HG03196 (cell line): Measurements from ENCODE around the gene ADA.
A peak's percentile ranks its signal among the peaks of the same experiment; 100 is the strongest.

ENCODE experiments used
- ATAC-seq: cut with Tn5 transposase; IDR thresholded peaks from one replicate; pipeline ENCODE4 v1.9.1; 2021; ENCODE audit not compliant: unreplicated experiment

Gene ADA

DNA sequence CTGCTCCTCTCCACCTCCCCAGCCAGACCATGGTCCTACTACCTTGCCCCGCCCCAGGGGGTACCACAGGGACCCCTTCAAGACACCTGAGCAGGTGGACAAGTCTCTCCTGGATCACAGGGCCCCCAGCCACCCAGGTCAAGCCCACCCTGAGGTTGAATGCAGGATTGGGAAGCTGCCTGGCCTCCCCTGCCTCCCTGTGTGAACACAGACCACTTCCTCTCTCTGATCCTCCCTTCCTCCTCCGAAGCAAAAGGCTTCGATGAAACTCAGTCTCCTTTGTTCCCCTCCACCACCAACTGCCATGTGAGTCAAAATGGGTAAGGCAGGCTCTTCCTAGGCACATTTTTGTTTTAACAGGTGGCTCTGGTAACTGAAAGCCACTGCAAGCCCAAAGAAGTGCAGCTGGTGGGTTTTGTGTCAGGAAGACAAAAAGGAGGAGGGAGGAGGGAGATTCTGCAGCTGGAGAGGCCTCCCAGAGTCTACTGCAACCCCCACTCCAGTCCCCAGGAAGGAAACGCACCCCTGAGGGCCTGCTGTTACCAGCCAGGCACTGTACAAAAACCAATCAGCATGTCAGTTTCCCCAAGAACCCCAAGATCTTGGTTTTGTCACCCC, 5.4 kb downstream of the ADA start:
- peak; percentile 27 for ATAC-seq

DNA sequence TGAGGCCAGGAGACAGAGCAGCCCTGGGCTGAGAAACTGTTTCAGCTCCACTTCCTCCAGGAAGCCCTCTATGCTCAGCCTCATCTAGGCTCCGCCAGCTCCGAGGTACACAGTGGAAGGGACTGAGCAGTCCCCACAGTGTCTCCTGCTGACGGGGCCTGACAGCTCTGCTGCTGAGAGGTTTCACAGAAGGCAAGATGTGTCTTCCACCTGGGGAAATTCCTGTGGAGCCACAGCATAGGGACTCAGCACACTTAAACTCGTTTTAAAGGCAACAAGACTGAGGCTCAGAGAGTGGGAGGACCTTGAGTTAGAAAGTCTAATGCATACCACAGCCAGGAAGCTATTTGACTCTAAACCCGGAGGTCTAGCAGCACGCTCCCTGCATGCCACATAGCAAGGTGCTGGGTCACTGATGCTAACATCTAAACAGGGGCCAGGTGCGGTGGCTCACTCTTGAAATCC, 6.8 kb downstream of the ADA start:
- ATAC-seq = no peak

DNA sequence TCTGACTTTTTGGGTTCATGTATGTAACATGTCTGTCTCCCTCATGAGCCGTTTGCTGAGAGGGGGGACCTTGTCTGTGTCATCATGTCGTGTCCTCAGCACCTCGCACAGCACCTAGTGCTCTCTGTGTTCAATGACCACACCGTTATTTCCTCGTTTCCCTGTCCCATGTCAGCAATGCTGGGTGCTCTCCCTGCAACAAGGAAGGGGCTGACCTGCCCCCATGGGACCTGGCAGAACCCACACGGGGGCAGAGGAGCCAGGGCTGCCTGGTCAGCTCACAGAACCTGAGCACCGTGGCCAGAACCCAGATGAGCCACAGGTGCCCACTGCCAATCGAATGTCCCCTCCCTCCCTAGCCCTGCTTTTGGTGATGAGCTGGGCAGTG, 7.3 kb downstream of the ADA start:
- ATAC-seq = no peak

GRCh38 chr20:44643596-44644229, 7.8 kb downstream of the ADA start:
- no peak for ATAC-seq

DNA sequence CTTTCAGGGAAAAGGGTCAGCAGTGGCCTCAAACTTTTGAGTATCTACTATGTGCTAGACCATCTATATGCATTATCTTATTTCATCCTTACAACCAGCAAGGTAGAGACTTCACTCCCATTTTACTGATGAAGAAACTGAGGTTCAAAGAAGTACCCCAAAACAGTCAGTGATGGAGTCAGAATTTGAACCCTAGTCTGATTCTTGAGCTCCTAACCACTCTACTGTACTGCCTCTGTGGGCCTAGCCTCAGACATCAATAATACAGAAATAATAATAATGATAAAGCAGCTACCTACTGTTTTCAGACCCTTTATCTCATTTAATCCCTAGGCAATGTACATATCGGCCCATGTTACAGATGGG, 8.4 kb downstream of the ADA start:
- ATAC-seq = no peak

GRCh38 chr20:44642203-44643153, 9.0 kb downstream of the ADA start:
- ATAC-seq = no peak

- ATAC-seq = no peak
Observed at GRCh38 chr20:44641325-44641724, 10.2 kb downstream of the ADA start.

DNA sequence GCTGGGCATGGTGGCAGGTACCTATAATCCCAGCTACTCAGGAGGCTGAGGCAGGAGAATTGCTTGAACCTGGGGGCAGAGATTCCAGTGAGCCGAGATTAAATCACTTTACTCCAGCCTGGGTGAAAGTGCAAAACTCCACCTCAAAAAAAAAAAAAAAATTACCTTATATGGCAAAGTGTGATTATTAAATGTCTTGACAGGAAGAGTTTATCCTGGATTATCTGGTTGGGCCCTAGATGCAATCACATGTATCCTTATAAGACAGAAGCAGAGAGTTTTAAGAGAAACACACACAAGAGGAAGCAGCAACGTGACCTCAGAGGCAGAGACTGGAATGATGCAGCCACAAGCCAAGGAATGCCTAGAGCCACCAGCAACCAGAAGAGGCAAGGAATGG, 11.0 kb downstream of the ADA start:
- no peak for ATAC-seq

DNA sequence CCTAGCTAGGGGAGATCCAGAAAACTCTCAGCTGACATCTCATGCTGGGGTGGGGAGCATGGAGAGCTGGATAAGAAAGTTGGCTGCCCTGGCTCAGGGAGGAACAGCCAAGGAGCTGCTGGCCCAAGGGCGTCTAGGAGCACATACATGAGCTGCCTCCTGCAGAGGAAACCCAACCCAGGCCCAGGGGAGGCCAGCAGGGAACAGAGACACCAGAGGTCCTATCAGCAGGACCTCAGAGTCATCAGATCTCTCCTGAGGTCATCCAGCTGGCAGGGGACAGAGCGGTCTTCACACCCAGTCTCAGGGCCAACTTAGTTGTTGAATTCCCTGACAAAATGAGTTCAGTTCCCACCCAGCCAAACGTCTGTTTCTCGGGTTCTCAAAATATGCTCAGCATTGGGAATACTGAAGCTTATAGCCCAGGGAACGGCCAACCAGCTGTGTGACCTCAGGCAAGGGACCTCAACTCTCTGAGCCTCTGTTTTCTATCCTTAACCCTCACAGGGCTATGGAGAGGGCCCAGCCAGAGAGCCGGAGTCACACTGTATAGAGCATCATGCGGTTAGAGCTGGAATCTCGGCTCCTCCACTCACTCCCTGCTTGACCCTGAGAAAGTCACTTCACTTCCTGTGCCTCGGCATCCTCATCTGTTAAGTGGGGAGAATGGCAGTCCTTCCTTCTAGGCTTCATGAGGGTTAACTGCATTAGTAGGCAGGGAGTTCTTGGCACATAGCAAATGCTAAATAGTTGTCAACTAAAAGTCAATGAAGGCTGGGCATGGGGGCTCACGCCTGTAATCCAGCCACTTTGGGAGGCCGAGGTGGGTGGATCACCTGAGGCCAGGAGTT, 13.8 kb downstream of the ADA start:
- no peak for ATAC-seq

- ATAC-seq = no peak
Observed at GRCh38 chr20:44637042-44637441, 14.5 kb downstream of the ADA start.

DNA sequence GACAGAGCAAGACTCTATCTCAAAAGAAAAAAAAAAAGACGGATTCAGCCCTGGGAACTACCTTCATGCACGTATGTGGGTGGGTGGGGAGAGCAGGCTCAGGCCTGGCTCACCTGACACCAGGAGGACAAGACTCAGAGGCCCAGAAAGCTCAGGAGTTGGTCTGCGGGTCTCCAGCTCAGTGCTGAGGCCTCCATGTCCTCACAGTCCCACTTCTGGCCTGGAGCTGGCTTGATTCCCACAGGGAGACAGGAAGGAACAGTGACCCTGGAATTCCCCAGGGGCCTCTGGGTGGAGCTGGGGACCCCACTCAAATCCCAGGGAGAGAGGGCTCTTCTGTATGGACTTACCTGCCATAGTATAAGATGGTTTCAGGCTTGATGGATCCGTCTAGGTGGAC, 15.6 kb downstream of the ADA start:
- no peak for ATAC-seq

- ATAC-seq = no peak
Observed at GRCh38 chr20:44633872-44634600, 17.5 kb downstream of the ADA start.

- ATAC-seq = no peak
Observed at GRCh38 chr20:44633187-44633810, 18.2 kb downstream of the ADA start.

DNA sequence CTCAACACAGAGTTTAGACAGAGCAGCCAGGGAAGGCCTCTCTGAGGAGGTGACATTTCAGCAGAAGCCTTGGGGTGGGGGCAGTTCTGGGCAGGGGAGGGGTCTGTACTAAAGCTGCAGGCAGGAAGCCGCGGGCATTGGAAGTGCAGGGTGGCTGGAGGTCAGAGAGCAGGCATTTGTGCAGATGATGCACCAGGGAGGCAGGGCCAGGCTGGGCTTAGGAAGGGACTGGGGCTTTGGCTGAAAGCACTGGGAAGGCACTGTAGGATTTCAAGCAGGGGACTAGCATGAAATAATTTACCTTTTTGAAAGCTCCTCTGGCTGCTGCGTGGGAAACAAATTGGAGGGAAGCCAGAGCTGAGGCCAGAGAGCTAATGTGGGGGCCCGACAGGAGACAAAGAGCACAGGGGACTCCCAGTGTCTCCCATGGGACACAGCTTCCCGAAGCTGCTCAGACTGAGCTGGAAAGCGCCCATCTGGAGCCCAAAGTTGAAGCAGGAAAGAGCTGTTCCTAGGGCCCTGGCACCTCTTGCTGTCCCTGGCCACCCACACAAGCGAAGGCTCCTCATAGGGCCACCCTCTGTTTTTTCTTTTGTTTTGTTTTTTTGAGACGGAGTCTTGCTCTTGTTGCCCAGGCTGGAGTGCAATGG, 19.3 kb downstream of the ADA start:
- ATAC-seq = no peak

GRCh38 chr20:44630297-44630696, 21.2 kb downstream of the ADA start:
- no peak for ATAC-seq

DNA sequence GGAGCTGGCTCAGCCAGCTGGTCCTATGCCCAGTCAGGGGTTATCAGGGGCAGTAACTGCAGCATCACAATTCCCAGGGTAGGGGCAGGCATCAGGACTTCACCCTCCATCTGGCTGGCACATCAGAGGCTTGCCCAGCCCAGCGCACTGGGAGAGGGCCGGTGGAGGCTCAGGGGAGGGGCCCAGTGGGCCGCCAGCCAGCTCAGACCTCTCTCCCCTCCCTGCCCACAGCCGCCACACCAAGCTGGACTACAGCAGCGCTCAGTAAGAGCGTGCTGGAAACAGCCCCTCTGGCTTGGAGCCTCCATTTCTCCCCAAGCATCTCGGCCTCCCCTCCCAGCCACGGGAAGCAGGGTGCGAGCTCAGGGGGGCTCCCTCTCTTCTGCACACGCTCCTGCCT, 22.0 kb downstream of the ADA start:
- no peak for ATAC-seq

DNA sequence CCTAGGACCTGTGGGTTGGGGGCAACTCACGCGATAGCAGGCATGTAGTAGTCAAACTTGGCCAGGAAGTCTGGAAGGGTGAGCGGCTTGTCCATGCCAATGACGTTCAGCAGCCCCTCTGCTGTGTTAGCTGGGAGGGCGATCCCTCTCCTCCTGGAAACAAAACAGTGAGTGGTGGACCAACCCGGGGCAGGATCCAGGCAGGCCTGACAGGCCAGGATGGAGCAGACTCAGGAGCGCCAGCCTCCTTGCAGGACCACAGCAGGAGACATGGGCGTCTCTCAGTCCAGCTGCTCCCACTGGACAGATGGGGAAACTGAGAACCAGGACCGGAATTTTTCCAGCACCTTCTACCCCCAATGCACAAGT, 22.5 kb downstream of the ADA start:
- no peak for ATAC-seq

DNA sequence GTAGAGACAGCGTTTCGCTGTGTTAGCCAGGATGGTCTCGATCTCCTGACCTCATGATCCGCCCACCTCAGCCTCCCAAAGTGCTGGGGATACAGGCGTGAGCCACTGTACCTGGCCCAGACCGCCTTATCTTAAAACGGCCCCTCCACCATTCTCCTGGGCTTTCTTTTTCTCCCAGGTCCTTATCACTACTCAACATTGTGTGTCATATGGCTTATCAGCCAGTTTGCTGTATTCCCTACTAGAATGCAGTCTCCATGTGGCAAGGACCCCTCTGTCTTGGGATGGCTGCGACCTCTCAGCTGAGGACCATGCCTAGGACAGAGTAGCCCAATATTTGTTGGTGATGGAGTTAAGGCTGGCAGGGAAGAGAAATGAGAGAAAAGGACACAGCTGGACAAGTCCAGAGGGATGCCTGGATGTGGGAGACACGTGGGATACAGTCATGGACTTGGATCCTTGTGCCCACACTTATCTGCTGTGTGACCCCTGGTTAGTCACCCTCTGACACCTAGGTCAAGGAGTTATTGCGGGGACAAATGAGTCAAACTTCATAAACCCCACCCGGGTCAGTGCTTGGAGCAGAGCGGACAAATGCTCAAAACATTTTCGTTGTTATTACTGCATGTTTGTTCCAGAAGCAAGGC, 24.0 kb downstream of the ADA start:
- no peak for ATAC-seq

DNA sequence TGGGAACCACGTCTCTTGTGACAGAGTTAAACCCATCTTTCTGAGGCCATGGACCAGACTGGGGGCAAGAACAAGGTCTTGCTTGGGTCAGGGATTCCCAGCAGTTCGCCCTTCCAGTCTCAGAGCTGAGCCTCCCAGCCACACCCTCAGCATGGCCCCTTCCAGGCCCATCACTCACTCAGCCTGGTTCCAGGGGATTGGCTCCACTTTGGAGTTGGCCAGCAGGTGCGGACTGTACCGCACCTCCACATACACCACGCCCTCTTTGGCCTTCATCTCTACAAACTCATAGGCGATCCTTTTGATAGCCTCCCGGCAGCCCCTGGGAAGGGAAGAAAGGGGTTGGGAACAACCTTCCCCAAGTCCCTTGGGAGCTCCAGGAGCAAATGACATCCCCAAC, 25.2 kb downstream of the ADA start:
- ATAC-seq = no peak
